HG03039 (cell line): Measurements from ENCODE around the gene HMCN1.

Source experiments
- ATAC-seq: cut with Tn5 transposase; IDR thresholded peaks from one replicate; pipeline ENCODE4 v1.9.1; 2021; ENCODE audit warnings: mild to moderate bottlenecking, moderate library complexity; ENCODE audit not compliant: unreplicated experiment

HMCN1 gene

DNA sequence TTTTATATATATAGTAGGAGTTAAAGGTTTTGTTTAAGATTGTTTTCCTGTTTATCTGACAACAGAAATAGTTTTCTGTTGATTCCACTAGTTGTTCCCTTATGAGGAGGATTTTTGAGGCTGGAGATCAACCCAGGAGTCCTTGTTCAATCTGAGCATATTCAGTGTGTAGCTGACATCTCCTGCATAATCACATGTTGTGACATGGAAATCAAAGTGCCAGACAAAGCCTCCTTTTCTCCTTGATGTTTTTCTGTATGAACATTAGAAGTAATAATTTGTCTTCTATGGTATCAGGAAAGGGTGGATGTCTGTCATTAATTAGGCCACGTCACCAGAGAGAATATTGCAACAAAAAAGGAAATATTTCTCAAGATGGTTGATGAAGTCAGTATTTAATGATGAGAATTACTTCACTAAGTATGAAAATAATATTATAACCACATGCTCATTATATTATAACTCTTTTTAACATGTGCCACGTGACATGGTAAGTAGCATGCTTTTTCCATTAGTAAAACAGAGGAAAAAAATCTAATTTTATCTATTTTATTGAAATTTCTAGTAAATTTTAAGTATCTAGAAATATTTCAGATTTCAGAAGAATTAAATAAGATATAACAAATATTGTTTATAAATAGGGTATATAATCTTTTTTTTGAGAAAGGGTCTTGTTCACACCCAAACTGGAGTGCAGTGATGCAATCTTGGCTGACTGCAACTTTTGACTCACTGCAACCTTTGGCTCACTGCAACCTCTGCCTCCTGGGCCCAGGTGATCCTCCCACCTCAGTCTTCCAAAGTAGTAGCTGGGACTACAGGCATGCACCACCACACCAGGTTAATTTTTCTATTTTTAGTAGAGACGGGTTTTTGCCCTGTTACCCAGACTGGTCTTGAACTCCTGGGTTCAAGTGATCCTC is 223.5 kb downstream of the HMCN1 start:
- ATAC-seq = no peak

DNA sequence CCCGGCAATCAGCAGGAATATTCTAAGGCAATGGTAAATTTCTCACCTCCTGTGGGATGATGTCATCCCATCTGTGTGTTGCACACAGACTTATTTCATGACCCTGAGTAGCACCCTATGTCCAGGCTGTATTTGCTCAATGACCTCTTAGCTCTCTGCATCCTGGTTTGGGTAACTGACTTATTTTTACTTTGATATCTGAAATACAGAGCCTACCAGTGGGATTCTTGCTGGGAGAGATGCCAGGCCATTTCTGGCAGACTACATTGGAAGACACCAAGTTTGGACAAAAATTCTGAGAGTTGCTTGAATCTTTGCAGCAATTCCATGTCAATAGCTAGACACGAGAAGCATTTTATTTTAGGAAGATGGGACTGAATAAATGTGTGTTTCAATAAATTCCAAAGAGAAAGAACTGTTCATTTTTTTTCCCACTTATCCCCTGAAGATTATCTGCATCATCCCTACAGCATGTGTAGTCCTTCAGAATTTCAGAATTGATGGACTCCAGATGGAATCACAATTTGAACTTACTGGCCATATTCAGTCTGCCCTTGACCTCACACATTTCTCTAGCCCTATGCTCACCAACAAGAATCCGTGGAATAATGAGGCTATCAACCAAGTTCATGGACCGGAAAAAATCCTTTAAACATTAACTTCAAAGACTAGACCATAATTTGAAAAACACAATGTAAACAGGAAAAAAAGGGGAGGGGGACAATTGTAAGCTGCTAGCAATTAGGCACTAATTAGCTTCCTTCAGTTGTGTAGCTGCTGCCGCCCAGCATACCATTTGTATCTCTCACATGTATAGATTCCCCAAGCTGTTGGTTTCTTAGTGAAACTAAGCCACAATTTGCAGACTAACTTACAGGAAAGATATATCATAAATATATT is 226.5 kb downstream of the HMCN1 start:
- no peak for ATAC-seq

GRCh38 chr1:185961664-185962063 is 227.5 kb downstream of the HMCN1 start:
- no peak for ATAC-seq

GRCh38 chr1:185964946-185965345 is 230.8 kb downstream of the HMCN1 start:
- no peak for ATAC-seq

DNA sequence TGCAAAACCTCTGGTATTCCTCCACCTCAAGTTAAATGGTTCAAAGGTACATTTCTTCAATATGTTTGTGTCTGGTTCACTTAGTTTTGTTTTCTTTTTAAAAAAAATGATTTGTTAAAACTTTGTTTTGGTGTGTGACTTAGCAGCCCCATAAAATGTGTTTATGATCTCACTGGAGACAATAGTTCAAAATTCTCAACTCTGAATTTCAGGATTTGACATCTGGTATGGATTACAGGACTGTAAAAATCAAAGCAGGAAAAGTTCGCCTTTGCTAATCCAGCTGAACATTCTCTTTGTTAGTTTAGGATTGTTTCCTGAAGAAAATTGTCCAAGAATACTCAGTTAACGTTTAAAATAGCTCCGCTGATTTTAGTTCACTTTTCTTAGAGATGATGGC is 231.7 kb downstream of the HMCN1 start:
- no peak for ATAC-seq

DNA sequence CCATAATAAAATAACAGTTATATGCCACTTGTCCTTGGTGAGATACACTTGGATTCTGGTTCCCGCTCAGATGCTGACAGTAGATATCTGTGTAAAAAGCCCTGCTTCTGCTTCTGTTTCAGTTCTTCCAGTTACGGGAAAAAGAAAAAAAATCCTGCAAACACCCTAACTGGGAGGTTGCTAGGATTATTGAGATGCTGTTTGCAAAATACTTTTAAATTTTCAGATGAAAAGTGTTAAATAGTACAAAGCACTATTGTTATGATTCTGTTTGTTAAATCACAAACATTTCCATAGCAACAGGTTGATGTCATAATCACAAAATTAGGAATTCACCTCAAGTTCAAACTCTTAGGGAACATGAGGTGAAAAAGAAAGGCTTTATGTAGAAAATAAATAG is 232.3 kb downstream of the HMCN1 start:
- no peak for ATAC-seq

DNA sequence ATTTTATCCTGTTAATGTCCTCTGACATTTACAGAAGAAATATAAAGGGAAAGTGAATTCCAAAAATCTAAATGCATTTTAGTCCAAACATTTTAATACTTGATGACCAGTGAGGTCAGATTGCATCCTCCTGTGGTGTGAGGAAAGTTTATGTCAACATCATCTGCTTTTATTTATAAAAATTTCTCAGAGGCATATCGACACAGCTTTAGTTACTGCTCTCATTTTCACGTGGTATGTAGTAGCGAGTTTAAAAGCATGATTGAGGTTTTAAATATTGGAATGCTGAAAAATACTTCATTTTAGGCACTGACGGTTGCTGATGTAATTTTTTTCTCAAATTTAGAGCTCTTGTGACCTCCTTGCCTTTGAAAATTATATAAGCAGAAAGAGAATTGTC is 234.8 kb downstream of the HMCN1 start:
- no peak for ATAC-seq

- ATAC-seq = no peak
Observed at GRCh38 chr1:185969524-185969991, 235.4 kb downstream of the HMCN1 start.

- ATAC-seq = no peak
Observed at GRCh38 chr1:185971688-185972087, 237.5 kb downstream of the HMCN1 start.

- no peak for ATAC-seq
Observed at GRCh38 chr1:185972096-185972850, 238.1 kb downstream of the HMCN1 start.

GRCh38 chr1:185973645-185974044 is 239.5 kb downstream of the HMCN1 start:
- no peak for ATAC-seq

DNA sequence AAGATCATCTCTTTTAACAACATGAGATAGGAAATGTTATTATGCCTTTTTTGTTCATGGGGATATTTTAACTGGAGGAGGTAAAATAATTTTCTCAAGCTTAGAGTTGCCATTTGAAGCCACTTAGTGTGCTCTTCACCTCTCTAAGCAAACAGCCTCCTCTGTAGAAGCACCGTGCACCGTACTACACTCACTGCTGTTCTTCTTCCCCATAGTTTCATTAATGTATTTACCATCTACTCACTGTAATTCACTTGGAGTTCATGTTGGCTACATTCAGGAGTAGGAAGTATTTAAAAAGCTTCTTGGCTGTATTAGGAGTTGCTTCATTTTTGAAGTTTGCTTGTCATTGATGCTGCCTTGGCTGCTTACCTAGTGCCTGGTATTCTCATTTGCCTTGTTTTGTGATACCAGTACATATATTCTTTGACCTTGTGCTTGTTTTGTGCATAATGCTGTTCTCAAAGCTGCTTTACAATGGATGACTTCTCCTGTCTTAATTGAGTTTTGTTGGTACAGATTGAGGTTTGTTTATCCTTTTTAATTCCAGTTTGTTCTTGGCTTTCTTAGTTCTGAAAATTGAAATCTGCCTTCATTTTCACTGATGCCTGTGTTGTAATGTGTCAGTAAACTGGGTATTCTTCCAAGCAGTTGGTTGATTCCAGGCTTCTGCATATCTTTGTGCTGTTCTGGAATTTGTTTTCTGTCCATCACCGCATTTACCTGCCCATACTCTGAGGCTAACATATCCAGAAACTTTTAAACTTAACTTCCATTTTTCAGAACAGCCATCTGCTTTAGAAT is 240.4 kb downstream of the HMCN1 start:
- no peak for ATAC-seq

DNA sequence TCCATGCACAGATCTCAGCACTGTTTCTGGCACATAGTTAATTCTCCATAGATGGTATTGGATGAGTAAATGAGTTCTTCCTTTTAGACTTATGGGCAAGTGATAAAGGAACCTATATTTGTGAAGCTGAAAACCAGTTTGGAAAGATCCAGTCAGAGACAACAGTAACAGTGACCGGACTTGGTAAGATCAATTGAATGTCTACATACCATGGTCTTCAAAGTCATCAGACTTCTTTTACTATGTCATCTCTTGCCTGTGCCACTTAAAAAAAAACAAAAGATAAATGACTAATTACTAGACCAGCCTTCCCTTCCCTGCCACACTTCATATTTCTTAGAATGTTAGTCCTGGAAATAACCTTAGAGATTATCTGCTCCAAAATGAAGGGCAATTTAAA is 246.7 kb downstream of the HMCN1 start:
- ATAC-seq = no peak

DNA sequence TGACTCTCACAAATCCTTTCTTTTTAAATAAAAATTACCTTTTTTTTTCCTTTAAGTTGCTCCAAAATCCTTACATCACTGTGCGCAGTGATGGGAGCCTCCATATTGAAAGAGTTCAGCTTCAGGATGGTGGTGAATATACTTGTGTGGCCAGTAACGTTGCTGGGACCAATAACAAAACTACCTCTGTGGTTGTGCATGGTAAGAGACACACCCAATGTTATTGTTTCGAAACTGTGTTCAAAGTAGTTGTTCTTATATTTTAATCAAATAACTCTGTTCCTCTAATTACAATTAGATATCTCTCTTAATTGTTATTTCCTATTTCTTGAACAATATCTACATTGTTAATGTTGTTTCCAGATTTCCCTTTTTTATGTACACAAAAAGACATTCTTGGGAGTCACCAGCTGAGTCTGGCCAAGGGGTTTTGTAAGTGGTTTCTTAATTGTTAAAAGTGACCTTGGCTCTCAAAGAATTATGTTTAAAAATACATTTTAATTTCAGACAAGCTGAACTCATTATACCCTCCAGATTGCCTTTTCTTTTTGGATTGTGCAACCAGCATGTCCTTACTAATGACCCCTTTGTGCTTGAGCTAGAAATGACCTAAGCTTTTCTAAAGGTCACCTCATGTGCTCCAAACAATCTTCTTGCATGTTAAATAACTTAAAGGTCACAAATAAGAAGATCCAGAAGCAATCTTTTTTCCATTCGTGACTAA is 250.1 kb downstream of the HMCN1 start:
- ATAC-seq = no peak

GRCh38 chr1:185987611-185988321 is 253.6 kb downstream of the HMCN1 start:
- ATAC-seq = no peak

DNA sequence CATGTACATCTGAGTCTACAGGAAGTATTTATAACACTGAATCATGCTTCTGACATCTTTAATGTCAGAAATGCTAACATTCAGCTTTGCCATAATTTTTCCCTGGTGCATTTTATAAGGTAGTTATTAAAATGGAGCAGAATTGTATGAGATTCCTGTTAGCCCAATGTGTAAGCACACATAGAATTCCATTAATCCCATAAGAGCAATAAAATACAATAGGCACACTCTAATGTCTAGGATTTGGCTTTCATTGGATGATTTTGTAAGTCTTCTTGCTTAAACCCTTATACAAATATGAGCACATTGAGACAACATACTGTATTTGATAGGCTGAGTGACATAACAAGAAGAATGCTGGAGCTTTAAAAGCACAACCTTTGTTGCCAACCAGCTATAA is 256.4 kb downstream of the HMCN1 start:
- no peak for ATAC-seq

GRCh38 chr1:185991266-185991665 is 257.1 kb downstream of the HMCN1 start:
- no peak for ATAC-seq

DNA sequence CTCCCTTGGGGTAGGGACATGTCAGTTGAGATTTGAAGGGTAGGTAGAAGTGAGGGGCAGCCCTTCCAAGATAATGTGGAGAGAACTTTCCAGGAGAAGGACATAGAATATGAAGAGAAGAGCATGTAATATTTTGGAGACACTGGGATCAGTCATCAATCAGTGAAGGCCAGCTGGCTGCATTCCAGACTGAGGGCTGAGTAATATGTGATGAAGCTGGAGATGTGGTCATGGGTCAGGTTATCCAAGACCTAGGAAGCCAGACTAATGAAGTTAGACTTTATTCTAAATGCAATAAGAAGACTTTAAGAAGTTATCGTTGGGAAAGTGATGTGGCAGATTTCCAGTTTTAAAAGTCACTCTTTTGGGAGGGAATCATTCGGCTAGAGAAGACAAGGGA is 262.0 kb downstream of the HMCN1 start:
- ATAC-seq = no peak

- ATAC-seq = no peak
Observed at GRCh38 chr1:185998391-185998790, 264.2 kb downstream of the HMCN1 start.
